SHP77 treated with DMSO at 0.1 percent for 48 hours (cell line): ENCODE data around the gene BMPER.

Experiments used
- DNase-seq: peaks from one replicate; lab custom pipeline; 2025; lab: John Stamatoyannopoulos, UW

BMPER gene

DNA sequence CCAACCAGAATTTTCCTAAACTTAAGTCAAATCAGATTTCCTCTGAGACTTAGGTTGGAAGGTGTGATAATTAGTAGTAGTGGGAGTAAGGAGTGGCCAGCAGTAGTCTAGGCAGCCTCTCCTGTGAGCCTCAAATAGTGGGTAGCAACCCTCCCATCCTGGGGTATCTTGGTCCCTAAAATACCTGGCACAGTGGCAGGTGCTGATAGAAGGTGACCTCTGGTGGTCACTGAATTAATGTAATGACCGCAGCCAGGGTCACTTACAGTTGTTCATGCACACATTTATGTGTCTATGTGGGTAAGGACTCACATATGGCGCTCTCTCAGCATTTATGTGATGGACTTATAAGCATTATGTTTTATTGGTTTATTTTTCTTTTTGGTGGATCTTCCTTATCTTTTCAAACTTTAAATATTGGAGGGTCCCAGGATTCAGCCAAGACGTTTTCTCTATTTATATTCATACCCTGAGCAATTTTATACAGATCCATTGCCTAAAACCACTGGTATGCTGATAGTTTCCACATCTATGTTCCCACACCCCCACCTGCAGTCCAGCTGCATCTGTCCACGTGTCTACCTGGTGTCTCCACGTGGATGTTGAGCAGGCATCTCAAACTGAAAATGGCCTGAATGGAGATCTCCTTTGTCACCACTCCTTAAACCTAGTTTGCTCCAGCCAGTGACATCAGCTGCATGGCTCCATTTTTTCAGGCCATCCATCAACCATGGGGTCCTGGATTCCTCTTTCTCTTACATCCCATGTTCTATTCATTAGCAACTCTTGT is 18.3 kb downstream of the BMPER start:
- no peak for DNase-seq

DNA sequence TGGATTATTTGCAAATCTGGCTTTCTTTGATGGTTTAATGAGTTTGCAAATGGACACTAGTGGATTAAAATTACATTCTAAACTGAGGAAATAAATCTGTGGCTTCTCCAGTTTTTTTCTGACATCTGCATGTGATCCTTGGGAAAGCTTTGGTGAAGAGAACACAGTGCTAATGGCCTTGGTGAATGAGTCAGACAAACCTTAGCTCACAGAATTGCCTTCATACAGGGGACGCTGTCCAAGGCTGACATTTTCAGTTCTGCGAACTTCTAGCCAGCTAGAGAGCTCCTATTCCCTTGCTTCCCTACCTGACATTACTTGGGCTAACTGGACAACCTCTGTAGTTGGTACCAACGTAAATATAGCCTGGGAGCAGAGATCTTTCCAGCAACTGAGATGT is 21.2 kb downstream of the BMPER start:
- no peak for DNase-seq

DNA sequence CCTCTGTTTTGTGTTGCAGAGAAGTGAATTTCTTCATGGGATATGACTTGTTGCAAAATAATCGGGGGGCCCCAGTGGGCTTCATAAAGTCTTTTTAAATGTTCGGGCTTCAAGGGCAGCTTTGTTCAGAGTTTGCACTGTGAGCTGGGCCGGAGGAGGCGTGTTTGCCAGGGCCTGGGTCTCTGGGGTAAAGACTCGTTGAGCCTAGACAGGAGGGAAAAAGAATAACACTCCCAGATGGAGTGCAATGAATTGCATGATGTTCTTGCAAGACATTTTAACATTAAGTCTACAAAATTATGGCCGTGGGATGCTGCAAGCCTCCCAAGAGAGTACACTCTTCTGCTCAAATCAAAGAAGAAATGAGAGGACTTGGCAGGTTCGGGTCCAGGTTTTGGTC is 23.6 kb downstream of the BMPER start:
- DNase-seq, result no peak

DNA sequence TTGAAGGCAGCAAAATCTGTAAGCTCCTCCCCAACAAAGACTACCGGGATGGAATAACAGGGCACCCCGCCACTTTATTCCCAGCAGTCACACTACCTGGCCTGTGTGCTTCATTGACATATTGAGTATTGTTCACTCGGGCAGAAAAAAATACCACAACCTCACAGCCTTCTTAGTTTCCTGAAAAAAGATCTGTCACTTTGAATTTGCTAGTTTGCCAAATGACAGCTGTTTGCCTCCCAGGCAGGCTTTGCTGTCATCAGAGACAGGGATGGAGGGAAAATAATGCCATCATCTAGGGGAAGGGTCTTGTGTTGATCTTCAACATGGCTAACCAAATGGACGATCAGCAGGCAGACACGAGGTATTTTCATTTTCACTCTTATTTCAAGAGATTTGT is 26.9 kb downstream of the BMPER start:
- DNase-seq, result no peak

DNA sequence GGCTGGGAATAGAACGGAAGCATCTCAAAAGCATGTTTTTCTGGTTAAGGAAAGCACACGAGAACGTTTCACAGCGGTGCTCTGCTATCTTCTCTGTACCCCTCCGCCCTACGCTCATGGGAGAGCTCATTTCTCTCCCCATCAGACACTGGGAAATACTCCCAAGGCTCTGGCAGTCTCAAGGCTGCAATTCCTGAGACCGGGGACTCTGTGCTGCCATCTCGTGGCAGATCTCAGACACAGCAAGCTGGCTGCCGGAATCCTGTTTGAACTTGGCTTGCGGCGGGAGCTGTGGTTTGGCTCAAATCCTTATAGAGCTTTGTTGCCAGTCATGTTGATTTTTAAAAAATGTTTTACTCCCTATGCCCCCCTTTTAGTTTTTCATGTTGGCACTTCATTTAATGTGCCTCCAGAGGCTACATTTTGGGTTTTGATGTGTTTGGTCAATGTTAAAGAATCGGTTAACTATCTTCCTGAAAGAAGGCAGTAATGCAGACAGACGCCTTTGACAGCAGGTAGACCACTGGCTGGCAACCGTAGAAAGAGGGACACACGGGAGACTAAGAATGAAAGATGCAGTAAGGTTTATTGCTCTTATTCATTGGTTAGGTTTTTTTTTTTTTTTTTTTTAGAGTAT is 27.6 kb downstream of the BMPER start:
- peak; percentile 81 for DNase-seq

DNA sequence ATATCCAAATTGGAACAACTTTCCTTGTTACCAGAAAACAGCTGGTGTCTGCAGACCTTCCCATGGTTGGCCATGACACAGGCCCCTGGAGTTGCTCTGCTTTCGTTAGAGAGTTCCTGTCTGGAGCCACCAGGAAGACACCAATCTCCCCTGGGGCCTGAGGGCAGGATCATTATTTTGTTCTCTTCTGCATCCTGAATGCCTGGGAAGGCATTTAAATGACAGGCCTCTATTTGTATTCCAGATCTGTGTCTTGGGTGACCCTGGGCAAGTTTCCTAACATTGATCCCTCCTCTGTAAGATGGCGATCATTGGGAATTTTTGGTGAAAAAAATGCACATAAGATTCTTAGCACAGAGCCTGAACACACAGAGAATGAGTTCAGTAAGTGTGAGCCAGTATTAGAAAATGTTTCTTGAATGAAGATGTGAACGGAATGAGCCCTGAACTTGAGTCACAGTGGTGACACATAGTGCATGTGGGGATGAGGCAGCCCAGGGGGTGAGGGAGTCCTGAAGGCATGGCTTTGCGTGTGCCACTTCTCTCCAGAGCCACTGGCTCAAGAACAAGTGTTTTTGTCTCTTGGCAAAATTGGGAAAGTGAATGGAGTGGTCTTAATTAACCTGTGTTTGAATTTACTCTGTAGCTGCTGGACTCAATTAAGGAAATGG is 28.4 kb downstream of the BMPER start:
- DNase-seq, result no peak

DNA sequence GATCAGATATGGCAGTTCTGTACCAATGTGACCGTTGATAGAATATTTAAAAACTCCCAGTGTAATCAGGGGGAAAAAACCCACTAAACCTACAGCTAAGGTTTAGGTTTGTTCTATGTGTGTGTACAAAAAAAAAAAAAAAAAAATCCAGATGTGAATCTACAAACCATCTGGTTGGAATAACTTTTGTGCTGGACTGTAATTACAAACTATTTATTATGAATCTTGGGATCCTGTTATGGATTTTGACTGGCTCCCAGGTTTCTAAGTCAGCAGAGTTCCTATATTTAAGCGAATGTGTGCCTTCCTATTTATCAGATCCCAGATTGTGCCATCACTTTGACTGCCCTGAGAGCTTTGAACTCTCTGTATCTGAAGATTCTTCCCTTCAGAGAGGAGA is 29.1 kb downstream of the BMPER start:
- no peak for DNase-seq

DNA sequence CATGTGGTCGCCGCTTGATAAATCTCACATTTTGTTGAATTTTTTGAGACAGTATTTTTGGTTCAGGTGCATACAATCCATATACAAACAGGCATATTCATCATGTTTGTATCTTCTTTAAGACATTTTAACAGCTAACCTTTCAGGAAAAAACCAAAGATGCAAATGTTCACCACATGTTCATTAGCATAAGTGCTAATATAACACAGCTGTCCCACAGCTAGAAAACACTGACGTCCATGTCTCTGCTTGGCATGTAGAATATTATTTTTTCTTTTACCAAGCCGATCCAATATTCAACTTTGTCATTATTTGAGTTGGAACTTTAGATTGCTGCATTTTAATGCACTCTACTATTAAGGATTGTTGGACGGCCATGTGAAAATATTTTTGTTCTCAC is 31.2 kb downstream of the BMPER start:
- no peak for DNase-seq

DNA sequence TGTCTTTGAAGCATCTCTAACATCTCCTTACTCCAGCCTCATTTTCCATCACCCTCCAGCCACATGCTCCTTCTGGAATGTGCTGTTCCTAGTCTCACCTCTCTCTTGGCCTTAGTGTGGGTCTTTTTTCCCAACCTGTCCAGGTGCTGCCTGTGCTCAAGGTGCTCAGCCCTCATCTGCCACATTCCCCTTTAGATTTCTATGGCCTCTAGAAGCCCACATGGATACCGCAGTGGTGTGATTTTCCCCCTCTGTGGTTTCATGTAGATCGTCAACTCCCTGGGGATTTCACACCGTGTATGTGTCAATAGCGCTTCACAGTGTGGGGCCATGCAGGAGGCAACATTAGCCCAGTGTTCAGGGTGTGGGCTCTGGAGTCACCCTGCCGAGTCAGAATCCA is 32.5 kb downstream of the BMPER start:
- DNase-seq, result no peak

DNA sequence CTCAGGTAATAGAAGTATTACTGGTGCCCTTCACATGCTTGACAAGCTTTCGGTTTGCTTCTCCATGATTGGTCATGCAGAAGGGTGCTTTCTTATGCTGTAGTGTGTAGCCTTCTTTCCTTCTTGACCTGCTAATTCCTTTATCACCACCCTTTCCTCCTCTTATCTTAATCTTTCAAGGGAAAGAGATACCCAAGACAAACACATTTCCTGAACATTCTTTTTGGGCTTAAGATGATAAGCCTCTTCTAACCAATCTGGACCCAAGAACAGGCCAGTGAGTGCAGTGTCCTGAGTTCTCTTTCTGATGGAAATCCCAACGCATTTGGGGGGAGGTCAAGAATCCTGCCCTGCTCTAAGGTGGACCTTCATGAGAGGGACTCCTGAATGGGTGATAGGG is 33.8 kb downstream of the BMPER start:
- DNase-seq, result no peak

DNA sequence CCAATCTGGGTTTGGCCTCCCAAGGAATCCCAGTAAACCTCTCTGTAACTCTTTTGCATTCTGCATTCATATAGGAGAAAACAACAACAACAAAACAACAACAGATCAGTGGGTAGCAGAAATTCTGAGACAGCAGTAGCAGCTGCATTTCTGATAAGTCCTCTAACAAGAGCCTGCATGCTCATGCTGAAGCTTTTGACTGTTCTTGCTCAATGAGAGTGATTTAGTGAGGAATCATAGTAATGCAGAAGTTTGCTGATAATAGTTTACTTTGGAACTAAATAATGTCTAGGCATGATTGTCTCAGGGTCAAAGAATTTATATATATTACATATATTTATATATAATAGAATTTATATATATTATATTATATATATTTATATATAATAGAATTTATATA is 35.2 kb downstream of the BMPER start:
- DNase-seq, result no peak

DNA sequence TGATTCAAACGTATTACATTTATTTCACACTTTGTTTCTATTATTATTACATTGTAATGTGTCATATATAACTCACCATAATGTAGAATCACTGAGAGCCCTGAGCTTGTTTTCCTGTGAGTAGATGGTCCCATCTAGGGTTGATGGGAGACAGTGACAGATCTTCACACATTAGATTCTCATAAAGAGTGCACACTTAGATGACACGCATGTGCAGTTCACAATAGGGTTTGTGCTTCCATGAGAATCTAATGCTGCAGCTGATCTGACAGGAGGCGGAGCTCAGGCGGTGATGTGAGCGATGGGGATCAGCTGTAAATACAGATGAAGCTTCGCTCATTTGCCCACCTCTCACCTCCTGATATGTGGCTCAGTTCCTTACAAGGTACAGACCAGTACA is 36.1 kb downstream of the BMPER start:
- DNase-seq, result no peak

DNA sequence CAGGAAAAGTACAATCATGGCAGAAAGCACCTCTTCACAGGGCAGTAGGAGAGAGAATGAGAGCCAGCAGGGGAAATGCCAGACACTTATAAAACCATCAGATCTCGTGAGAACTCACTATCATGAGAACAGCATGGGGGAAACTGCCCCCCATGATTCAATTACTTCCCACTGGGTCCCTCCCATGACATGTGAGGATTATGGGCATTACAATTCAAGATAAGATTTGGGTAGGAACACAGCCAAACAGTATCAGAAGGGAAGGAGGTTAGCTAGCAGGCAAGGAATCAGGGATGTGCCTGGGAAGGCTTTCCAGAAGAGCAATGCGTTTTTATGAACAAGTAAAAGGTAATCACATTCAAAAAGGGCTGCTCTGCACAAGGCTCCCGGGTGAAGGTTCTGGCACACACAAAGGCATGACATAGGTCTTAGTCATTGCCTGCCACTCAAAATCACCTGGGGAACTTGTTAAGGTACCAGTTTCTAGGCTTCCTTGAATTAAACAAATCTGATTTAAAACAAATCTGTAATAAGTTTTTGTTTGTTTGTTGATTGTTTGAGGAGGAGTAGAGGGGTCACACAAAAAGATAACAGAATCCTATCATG is 40.9 kb downstream of the BMPER start:
- DNase-seq, result no peak

DNA sequence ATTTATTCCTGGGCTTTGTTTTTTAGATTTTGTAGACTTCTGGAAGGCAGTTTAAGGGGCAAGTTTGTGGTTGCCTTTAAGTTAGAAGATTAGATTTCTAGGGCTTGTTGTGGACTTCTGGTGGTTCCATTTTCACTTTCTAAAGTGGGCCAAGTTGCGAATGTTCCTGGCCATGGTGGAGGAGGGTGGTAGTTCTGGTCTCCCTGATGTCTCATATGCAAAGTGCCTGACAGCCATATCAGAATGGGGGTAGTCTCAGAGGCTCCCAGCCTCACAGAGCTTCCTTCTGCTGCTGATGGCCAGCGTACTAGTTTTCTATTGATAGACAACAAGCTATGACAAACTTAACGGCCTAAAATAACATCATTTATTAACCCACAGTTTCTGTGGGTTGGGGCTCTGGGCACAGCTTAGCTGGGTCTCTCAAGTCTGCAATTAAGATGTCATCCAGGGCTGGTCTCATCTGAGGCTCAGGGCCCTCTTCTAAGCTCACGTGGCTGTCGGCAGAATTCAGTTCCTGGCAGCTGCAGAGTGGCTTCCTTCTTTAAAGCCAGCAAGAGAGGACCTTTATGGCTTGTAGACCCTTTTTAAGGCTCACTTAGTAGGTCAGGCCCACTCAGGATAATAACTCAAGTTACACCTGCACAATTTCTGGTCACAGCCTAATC is 44.8 kb downstream of the BMPER start:
- no peak for DNase-seq

DNA sequence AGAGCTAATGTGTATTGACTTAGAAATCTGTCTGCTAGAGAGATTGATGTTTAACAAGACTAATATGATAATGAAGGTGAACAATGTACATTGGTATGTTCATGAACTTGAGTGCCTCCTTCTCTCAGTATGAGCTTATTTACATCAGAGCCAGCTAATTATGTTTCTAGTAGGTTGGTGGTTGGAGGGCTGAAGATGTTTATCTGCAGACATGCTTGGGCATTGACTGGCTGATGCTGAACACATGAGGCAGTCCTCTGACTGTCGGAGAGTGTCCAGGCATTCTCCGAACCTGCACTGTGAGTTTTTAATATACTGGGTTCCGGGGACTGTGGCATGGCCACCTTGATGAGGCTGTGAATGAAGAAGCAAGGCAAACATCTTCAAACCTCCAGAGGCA is 47.5 kb downstream of the BMPER start:
- DNase-seq, result no peak

DNA sequence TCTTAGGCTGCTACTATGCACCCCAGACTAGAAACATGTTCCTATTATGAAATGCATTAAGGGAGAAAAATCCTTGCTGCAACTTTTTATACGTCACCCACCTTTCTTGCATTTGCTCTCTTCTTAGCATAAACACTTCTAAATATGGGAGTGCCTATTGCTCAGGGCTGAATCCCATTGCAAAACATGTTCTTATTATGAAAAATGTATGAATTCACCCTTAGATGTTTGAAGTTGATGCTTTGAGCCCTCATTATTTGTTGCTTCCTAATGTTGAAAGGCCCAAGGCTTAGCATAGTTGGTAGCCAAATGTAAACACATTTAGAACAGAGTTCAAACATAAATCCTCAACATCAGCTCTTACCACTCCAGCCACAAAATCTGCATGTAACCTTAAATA is 52.8 kb downstream of the BMPER start:
- no peak for DNase-seq

DNA sequence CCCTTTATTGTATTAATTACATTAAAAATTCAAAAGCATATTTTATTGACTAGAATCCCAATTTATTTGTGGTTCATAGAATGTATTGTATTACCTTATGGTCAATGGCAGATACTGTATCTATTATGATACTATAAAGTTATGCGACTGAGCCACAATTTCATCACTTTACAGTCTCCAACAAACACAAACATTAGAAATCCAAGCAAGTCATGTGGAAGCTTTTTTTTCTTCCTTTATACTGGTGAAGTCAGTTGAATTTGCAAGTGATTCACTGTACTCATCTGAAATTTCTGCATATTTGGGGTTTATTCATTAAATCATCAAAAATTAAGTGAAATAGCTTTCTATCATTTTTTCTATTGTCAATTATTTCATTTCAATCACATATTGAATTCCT is 54.3 kb downstream of the BMPER start:
- no peak for DNase-seq

DNA sequence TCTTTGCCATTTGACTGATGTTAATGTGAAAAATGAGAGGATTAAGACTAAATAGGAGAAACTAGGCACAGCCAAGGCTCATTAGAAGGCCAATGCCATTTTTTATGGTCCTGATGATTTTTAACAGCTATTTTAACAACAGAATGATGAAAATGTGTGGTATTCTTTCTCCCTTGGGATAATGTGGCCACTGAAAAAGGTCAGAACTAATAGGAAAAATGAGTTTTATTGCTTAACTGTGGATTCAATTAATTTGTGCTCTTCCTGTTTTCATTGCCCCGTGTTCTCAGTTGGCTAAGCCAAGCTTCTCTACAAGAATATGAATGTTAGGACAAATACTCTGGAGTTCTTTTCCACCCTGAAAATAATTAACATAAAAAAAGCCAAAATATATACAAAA is 56.6 kb downstream of the BMPER start:
- DNase-seq, result no peak

DNA sequence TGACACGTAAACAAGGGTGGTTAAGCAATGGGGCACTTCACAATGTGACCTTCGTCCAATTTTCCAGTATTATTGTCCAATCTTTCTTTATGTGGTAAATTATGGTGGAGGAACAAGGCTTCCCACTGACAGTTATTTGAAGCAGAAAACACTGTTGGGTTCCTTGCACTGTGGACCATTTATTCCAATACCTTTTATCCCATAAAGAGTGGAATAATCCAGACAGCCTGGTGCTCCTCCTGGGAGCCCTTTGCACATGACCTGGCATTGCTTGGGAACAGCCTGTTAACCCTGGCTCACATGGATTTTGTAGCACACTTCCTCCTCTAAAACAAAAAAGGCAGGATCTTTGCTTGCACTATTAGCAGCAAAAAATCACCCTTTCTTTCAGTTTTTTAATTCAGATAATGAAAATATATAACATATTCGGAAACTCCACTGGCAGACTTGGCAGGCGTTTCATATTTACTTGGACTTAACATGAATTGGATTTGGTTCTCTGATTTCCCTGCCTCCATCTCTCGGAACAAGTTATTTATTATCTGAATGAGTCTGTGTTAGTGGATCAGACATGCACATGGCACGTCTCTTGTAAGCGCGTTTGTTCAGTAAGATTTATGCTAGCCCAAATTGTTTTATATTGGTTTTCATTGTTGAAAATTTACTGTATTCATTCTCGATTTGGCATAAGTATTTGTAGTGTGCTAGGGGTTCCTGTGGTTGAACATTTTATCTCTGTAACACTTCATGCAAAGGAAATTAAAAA is 59.3 kb downstream of the BMPER start:
- no peak for DNase-seq

DNA sequence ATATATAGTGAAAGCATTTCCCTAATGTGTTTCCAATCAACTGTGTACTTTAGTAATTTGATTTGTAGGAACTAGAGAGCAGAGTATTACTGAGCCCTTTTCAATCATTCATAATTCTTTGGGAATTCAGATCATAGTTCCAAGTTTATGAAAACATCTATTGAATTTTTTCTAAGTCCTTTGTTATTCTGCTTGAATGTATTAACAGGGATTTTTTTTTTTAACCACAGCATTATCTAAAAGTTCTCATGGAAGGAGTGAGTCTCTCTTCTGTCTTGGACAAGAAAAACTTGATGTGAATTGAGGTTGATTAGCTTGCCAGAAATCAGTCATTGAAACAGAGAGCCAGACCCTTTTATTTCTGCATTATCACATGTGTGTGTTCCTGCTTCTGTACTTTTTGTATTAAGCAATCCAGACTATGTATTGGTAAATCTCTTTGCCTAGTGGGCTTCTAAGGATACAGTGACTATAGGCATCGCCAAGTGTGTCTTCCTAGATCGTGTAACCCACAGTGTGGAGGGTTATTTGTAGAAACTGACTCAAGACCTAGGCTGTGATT is 59.9 kb downstream of the BMPER start:
- no peak for DNase-seq

DNA sequence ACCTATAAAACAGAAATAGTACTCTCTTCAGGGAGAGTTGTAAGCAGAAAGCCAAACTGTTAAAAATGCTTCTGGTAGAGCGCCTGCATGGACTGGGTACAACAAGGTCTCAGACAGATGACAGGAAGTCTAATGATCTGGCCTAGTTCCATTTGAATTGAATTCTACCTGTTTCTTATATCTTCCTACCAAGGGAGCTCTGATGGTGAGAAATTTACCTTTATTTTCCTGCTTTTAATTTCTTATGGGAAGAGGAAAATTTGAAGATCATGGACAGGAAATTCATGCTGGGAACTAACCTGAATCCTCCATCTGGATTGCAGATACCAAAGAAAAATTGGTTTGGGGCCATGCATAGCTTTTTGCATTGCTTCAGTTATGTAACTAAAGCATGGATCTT is 63.3 kb downstream of the BMPER start:
- no peak for DNase-seq
